Measurements from ENCODE around the gene OR10H5. TPM values are rescaled to one million over a fixed set of nuclear protein-coding genes. Genes with fewer than 3 reads are reported as not detected.
"Not testable (repeated sequence)": the region's sequence is repeated elsewhere in the genome, so short reads cannot be mapped to it uniquely, and the experiment has no call there.

The OR10H5 gene
- total RNA-seq, 4 donors from 2014 or later = not detected

DNA sequence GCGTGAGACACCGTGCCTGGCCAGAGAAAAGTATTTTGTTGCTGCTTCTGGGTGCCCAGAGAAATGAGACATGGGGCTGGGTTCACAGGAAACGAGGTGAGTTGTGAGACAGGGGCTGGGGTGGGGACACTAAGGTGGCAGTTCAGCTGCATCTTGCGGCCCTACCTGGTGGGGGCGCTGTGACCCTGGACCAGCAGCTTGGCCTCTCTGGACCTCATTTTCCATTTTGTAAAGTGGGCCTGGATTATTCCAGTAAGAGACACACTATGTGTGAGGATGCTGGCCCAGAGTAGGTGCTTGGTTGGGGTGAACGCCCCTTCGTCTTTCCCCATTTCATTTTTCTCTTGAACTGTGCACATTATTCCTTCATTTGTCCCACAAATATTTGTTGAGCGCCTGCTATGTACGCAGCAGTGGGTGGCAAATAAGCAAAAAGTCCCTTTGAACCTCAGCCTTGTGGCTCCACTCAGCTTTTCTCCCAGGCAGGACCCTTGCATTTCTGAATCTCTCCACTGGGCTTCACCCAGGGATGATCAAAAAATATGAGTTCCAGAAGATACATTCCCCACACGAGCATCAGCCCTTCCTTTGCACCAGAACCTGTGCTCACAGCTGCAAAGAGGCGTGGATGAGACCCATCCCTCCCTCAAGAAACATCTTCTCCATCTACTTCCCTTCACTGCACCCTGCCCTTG, 54.6 kb downstream of the OR10H5 start:
- Histone ChIP-seq H3K4me1 (no peaks in the 10 kb centered on the region), H3K36me3 (no peaks in the 10 kb centered on the region), H3K27ac (no peak overlapping the region), H3K4me3 (no peak overlapping the region), H3K27me3 (no peaks in the 10 kb centered on the region), H3K9me3 (no peaks in the 10 kb centered on the region)
- TF ChIP-seq POLR2A (IDR thresholded peaks at IDR 0.05) = no peak
- TF ChIP-seq, protein P1, sequence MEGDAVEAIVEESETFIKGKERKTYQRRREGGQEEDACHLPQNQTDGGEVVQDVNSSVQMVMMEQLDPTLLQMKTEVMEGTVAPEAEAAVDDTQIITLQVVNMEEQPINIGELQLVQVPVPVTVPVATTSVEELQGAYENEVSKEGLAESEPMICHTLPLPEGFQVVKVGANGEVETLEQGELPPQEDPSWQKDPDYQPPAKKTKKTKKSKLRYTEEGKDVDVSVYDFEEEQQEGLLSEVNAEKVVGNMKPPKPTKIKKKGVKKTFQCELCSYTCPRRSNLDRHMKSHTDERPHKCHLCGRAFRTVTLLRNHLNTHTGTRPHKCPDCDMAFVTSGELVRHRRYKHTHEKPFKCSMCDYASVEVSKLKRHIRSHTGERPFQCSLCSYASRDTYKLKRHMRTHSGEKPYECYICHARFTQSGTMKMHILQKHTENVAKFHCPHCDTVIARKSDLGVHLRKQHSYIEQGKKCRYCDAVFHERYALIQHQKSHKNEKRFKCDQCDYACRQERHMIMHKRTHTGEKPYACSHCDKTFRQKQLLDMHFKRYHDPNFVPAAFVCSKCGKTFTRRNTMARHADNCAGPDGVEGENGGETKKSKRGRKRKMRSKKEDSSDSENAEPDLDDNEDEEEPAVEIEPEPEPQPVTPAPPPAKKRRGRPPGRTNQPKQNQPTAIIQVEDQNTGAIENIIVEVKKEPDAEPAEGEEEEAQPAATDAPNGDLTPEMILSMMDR (IDR thresholded peaks at IDR 0.05) = no peak
- no peak for DNase-seq
- intact Hi-C loops (cut with DNase I; ENCODE audit: low total_unique reads) = no loop called here

DNA sequence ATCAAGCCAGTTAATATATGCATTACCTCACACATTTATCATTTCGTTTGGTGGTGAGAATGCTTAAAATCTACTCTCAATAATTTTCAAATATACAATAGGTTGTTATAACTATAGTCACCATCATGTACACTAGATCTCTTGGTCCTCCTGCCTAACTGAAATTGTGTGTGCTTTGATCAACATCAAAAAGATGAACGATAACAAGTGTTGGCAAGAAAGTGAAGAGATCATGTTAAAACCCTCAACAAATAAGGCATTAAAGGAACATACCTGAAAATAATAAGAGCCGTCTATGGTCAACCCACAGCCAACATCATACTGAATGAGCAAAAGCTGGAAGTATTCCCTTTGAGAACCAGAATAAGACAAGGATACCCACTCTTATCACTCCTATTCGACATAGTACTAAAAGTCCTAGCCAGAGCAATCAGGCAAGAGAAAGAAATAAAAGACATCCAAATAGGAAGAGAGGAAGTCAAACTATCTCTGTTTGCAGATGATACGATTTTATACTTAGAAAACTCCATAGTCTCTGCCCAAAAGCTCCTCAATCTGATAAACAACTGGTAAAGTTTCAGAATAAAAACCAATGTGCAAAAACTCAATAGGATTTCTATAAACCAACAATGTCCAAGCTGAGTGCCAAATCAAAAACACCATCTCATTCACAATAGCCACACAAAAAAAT, 55.9 kb downstream of the OR10H5 start:
- no peaks in the 10 kb centered on the region for H3K36me3 ChIP-seq
- no peak overlapping the region for H3K4me3 ChIP-seq
- no peak overlapping the region for H3K27ac ChIP-seq
- TF ChIP-seq, protein P1 (IDR thresholded peaks at IDR 0.05) = no peak
- TF ChIP-seq POLR2A (IDR thresholded peaks at IDR 0.05) = no peak
- no peaks in the 10 kb centered on the region for H3K27me3 ChIP-seq
- intact Hi-C loops (cut with DNase I; ENCODE audit: low total_unique reads) = no loop called here
- H3K4me1 ChIP-seq = no peaks in the 10 kb centered on the region
- H3K9me3 ChIP-seq = no peaks in the 10 kb centered on the region
- DNase-seq = no peak

DNA sequence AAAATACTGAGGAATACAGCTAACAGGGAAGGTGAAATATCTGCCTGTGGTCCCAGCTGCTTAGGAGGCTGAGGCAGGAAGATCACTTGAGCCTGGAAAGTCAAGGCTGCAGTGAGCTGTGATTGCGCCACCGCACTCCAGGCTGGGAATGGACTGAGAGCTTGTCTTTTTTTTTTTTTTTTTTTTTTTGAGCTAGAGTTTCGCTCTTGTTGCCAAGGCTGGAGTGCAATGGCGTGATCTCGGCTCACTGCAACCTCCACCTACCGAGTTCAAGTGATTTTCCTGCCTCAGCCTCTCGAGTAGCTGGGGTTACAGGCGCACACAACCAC, 56.4 kb downstream of the OR10H5 start:
- H3K4me3 ChIP-seq; DNase-seq; H3K9me3 ChIP-seq; H3K27me3 ChIP-seq; H3K4me1 ChIP-seq; H3K27ac ChIP-seq; H3K36me3 ChIP-seq; intact Hi-C loops (cut with DNase I; ENCODE audit: low total_unique reads): not testable (repeated sequence)

DNA sequence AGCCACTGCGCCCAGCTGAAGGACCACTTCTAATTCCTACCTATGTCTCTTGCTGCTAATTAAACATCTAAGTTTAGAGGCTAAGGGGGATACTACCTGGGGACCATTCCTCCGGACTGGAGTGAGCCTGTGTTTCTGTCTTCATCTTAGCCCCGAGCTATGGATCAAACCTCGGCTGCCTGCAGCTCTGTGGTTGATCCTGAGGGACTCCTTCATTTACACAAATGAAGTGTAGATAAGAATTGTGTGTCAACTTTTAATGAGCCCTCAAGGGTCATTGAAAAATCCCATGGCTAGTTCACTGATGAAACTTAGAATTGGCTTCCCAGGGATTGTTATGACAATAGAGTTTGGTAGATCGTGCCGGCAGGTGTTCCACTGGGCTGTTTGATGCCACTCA, 59.5 kb downstream of the OR10H5 start:
- no peak overlapping the region for H3K27ac ChIP-seq
- no peak for DNase-seq
- no peaks in the 10 kb centered on the region for H3K27me3 ChIP-seq
- no peak for TF ChIP-seq POLR2A (IDR thresholded peaks at IDR 0.05)
- TF ChIP-seq, protein P1 (IDR thresholded peaks at IDR 0.05) = no peak
- no peaks in the 10 kb centered on the region for H3K36me3 ChIP-seq
- intact Hi-C loops (cut with DNase I; ENCODE audit: low total_unique reads) = no loop called here
- no peaks in the 10 kb centered on the region for H3K4me1 ChIP-seq
- H3K9me3 ChIP-seq = no peaks in the 10 kb centered on the region
- H3K4me3 ChIP-seq = no peak overlapping the region

DNA sequence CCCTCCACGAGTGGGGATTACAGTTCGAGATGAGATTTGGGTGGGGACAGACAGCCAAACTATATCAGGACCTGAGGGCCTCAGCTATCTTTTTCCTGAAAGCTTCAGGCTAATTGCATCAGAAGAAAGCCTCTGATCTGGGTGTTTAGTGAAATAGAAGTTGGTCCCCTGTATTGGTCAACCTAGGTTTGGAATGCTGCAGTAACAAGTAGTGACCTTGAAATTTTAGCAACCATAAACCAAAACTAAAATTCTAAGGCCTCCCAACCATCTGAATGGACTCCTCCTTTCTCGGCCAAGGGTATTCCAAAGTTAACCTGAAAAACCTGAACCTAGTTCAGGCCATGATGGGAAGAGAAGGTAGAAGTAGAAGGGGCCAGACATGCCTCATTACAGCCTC, 62.9 kb downstream of the OR10H5 start:
- DNase-seq = no peak
- Histone ChIP-seq H3K4me3 (no peak overlapping the region), H3K27ac (no peak overlapping the region), H3K27me3 (no peaks in the 10 kb centered on the region), H3K9me3 (no peaks in the 10 kb centered on the region), H3K36me3 (no peaks in the 10 kb centered on the region), H3K4me1 (no peaks in the 10 kb centered on the region)
- no peak for TF ChIP-seq POLR2A (IDR thresholded peaks at IDR 0.05)
- TF ChIP-seq, protein P1 (IDR thresholded peaks at IDR 0.05) = no peak
- intact Hi-C loops (cut with DNase I; ENCODE audit: low total_unique reads) = no loop called here

Other genes with a start within 250 kb of the OR10H5 start
- 1 to 10 TPM in 1 of 4 donors, not detected in 3; 1.5 TPM for gene CYP4F8, start 172.4 kb upstream of the OR10H5 start, total RNA-seq
- gene CYP4F3, start 146.8 kb upstream of the OR10H5 start, total RNA-seq = under 1 TPM in 2 of 4 donors, not detected in 2; 0.41 to 0.70 TPM
- 10 to 100 TPM; 13.5 to 41.5 (median 26.5) TPM for gene CYP4F12, start 114.6 kb upstream of the OR10H5 start, total RNA-seq
- gene OR10H2, start 59.6 kb upstream of the OR10H5 start, total RNA-seq = not detected
- gene OR10H3, start 49.7 kb upstream of the OR10H5 start, total RNA-seq = not detected
- not detected for gene OR10H1, start 28.0 kb downstream of the OR10H5 start, total RNA-seq
- gene CYP4F2, start 110.4 kb downstream of the OR10H5 start, total RNA-seq = under 1 TPM in 1 of 4 donors, not detected in 3; 0.14 TPM
- gene CYP4F11, start 146.9 kb downstream of the OR10H5 start, total RNA-seq = under 1 TPM in 2 of 4 donors, not detected in 2; 0.21 to 0.24 TPM
- not detected for gene OR10H4, start 161.3 kb downstream of the OR10H5 start, total RNA-seq

Data from uterus (tissue), 4 donors.